HUDEP-2 (cell line): ENCODE results near the gene CHID1.

Source experiments
- DNase-seq, 76 experiments: peaks; one replicate each; lab custom pipeline; 2025; ENCODE audit not compliant: unreplicated experiment in 76 of 76; lab: John Stamatoyannopoulos, UW

The CHID1 gene

GRCh38 chr11:889687-890475, 20.7 kb downstream of the CHID1 start:
- DNase-seq, result no peak

GRCh38 chr11:889257-889656, 21.4 kb downstream of the CHID1 start:
- DNase-seq, result no peak

GRCh38 chr11:888310-889212, 22.0 kb downstream of the CHID1 start:
- DNase-seq, result no peak

GRCh38 chr11:887589-887988, 23.0 kb downstream of the CHID1 start:
- DNase-seq, result no peak

GRCh38 chr11:886568-886967, 24.0 kb downstream of the CHID1 start:
- no peak for DNase-seq

GRCh38 chr11:884578-885070, 26.0 kb downstream of the CHID1 start:
- no peak for DNase-seq

GRCh38 chr11:883527-883926, 27.1 kb downstream of the CHID1 start:
- no peak for DNase-seq

- no peak for DNase-seq
Observed at GRCh38 chr11:882596-882995, 28.0 kb downstream of the CHID1 start.

- no peak for DNase-seq
Observed at GRCh38 chr11:880447-880846, 30.2 kb downstream of the CHID1 start.

GRCh38 chr11:877565-877964, 33.0 kb downstream of the CHID1 start:
- DNase-seq, result peak in 70 of 76 experiments; percentile 16 to 91 (median 70)

GRCh38 chr11:876545-876944, 34.1 kb downstream of the CHID1 start:
- DNase-seq, result peak in 7 of 76 experiments; percentile 19 to 38 (median 28)

- DNase-seq, result peak in 74 of 76 experiments; percentile 40 to 94 (median 82)
Observed at GRCh38 chr11:875769-876301, 34.8 kb downstream of the CHID1 start.

GRCh38 chr11:875203-875602, 35.4 kb downstream of the CHID1 start:
- no peak for DNase-seq

GRCh38 chr11:873706-874105, 36.9 kb downstream of the CHID1 start:
- no peak for DNase-seq

GRCh38 chr11:872799-873198, 37.8 kb downstream of the CHID1 start:
- DNase-seq, result no peak

- no peak for DNase-seq
Observed at GRCh38 chr11:871472-871871, 39.1 kb downstream of the CHID1 start.

- DNase-seq, result no peak
Observed at GRCh38 chr11:870418-870817, 40.2 kb downstream of the CHID1 start.

- no peak for DNase-seq
Observed at GRCh38 chr11:870127-870413, 40.5 kb downstream of the CHID1 start.

GRCh38 chr11:869399-870126, 41.0 kb downstream of the CHID1 start:
- no peak for DNase-seq

- DNase-seq, result no peak
Observed at GRCh38 chr11:868802-869201, 41.8 kb downstream of the CHID1 start.

- DNase-seq, result no peak
Observed at GRCh38 chr11:868394-868793, 42.2 kb downstream of the CHID1 start.
